Measurements from ENCODE around the gene CCNL2. TPM values are rescaled to one million over a fixed set of nuclear protein-coding genes. Genes with fewer than 3 reads are reported as not detected.
"Not testable (repeated sequence)": the region's sequence is repeated elsewhere in the genome, so short reads cannot be mapped to it uniquely, and the experiment has no call there.

Gene CCNL2
- total RNA-seq, 1 donor from 2014 or later = 319 TPM

DNA sequence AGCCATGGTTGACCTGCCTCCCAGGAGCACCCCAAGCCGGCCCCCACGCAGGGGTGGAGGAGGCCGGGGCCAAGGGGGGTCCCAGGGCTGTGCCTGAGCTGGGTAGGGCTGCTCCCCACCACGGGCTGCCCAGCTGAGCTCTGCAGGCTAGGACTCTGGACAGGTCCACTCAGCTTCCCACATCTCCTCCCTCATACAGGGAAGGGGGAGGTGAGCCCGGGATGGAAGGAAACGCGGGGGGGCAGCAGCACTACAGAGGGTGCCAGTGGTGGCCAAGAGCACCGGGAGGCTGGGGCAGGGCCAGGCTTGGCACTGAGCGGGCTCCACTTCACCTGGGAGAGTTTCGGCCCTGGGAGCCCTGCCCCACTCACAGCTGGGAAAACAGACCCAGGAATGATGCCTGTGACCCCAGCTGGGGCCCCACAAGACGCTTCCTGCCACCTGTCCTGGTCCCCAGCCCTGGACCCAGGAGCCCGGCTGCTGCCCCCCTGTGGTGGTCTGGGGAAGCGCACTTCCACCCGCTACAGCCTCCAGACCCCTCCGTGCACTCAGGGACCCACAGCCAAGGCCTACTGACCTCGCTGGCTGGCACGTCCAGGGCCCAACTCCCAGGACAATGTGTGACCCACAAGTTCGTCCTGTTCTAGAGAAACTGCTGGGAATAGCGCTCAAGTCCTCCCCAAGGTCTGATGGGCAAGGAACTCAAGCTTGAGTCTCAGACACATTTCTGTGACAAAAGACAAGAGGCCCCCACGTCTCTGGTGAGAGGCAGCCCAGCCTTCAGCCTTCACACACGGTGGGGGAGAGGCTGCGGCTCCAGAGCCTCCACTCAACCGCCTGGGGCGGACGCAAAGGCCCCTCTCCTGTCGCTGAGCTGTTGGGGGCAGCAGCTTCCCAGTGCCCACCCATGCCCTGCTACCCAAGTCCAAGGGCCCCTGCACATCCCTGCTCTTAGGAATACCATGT is 27.1 kb downstream of the CCNL2 start:
- H3K27me3 ChIP-seq = no peaks in the 10 kb centered on the region
- peaks cover 40% of the 10 kb centered on the region for H3K4me1 ChIP-seq
- H3K36me3 ChIP-seq = peaks cover 0 to 9% of the 10 kb centered on the region in 2 donors
- no peak for DNase-seq (ENCODE audit: extremely low spot score in 2 of 2)
- no peak overlapping the region for H3K27ac ChIP-seq
- intact Hi-C loops (cut with DNase I) = no loop called here
- TF ChIP-seq POLR2AphosphoS5 (IDR thresholded peaks at IDR 0.05; ENCODE audit: insufficient read depth in 1 of 2, low read depth in 1 of 2) = peak in 1 of 2 donors; percentile 33
- TF ChIP-seq POLR2A (IDR thresholded peaks at IDR 0.05) = no peak
- peak; percentile 61 to 88 (median 85) for TF ChIP-seq CTCF (IDR thresholded peaks at IDR 0.05)
- H3K9me3 ChIP-seq = no peaks in the 10 kb centered on the region
- H3K4me3 ChIP-seq = no peak overlapping the region

- intact Hi-C loops (cut with DNase I) = no loop called here
- H3K4me3 ChIP-seq = no peak overlapping the region
- peaks cover 0 to 9% of the 10 kb centered on the region in 2 donors for H3K36me3 ChIP-seq
- no peaks in the 10 kb centered on the region for H3K27me3 ChIP-seq
- TF ChIP-seq POLR2AphosphoS5 (IDR thresholded peaks at IDR 0.05; ENCODE audit: insufficient read depth in 1 of 2, low read depth in 1 of 2) = no peak
- TF ChIP-seq POLR2A (IDR thresholded peaks at IDR 0.05) = no peak
- TF ChIP-seq CTCF (IDR thresholded peaks at IDR 0.05) = no peak
- peaks cover 39% of the 10 kb centered on the region for H3K4me1 ChIP-seq
- H3K27ac ChIP-seq = no peak overlapping the region
- no peaks in the 10 kb centered on the region for H3K9me3 ChIP-seq
- DNase-seq (ENCODE audit: extremely low spot score in 2 of 2) = no peak
Observed at GRCh38 chr1:1371364-1371745, 27.8 kb downstream of the CCNL2 start.

- peaks cover 34% of the 10 kb centered on the region for H3K4me1 ChIP-seq
- no peak for DNase-seq (ENCODE audit: extremely low spot score in 2 of 2)
- no peak overlapping the region for H3K27ac ChIP-seq
- H3K4me3 ChIP-seq = no peak overlapping the region
- TF ChIP-seq POLR2AphosphoS5 (IDR thresholded peaks at IDR 0.05; ENCODE audit: insufficient read depth in 1 of 2, low read depth in 1 of 2) (no peak), CTCF (IDR thresholded peaks at IDR 0.05) (no peak), POLR2A (IDR thresholded peaks at IDR 0.05) (no peak)
- intact Hi-C loops (cut with DNase I) = no loop called here
- no peaks in the 10 kb centered on the region for H3K27me3 ChIP-seq
- no peaks in the 10 kb centered on the region for H3K9me3 ChIP-seq
- peaks cover 0 to 9% of the 10 kb centered on the region in 2 donors for H3K36me3 ChIP-seq
Observed at GRCh38 chr1:1370771-1371300, 28.3 kb downstream of the CCNL2 start.

DNA sequence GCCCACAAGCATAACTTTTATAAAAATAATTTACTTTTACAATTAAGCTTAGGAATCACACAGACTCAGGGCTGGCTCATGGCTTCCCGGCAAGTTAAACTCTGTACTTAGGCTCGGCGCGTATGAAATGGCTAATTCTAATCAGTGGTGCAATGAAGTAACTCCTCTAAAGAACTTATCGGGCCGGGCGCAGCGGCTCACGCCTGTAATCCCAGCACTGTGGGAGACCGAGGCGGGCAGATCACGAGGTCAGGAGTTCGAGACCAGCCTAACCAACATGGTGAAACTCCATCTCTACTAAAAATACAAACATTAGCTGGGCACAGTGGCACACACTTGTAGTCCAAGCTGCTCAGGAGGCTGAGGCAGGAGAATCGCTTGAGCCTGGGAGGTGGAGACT is 29.0 kb downstream of the CCNL2 start:
- H3K27me3 ChIP-seq; H3K36me3 ChIP-seq; DNase-seq (ENCODE audit: extremely low spot score in 2 of 2); H3K9me3 ChIP-seq; H3K4me3 ChIP-seq; H3K27ac ChIP-seq; intact Hi-C loops (cut with DNase I): not testable (repeated sequence)
- H3K4me1 ChIP-seq = peaks cover 31% of the 10 kb centered on the region

GRCh38 chr1:1367315-1367714 is 31.8 kb downstream of the CCNL2 start:
- Histone ChIP-seq H3K4me1 (peaks cover 14% of the 10 kb centered on the region), H3K27me3 (no peaks in the 10 kb centered on the region), H3K4me3 (no peak overlapping the region), H3K9me3 (no peaks in the 10 kb centered on the region), H3K27ac (no peak overlapping the region), H3K36me3 (no peaks in the 10 kb centered on the region)
- TF ChIP-seq POLR2AphosphoS5 (IDR thresholded peaks at IDR 0.05; ENCODE audit: insufficient read depth in 1 of 2, low read depth in 1 of 2) = no peak
- TF ChIP-seq POLR2A (IDR thresholded peaks at IDR 0.05) = no peak
- no peak for TF ChIP-seq CTCF (IDR thresholded peaks at IDR 0.05)
- intact Hi-C loops (cut with DNase I) = no loop called here
- no peak for DNase-seq (ENCODE audit: extremely low spot score in 2 of 2)

Measured in vagina (tissue), 2 donors.